IPS DF 19.7 (cell line): Measurements from ENCODE around the gene ARHGAP29.
"Not testable (repeated sequence)": the region's sequence is repeated elsewhere in the genome, so short reads cannot be mapped to it uniquely, and the experiment has no call there.

Experiments used
- DNase-seq: peaks from one replicate; pipeline ENCODE4 v3.0.0-alpha.2; 2013; ENCODE audit warnings: low read depth, low spot score

Gene ARHGAP29

DNA sequence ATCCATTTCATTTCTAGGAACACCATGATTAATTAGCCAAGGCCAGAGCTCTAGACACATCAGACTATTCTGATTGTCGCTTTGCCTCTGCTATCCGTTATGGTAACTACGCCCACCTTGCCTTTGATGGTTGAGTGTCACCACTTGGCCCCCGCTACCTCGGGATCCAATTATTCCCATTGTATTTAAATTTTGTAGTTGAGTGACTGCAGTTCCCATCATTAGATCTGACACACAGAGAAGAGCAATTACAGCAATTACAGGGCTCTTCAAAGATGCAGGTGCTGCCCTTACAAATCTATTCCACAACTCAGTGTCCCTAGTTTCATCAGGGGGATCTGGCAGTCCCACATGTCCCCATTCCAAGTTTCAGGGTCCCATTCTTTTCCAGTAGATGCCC, 71.5 kb downstream of the ARHGAP29 start:
- no peak for DNase-seq

DNA sequence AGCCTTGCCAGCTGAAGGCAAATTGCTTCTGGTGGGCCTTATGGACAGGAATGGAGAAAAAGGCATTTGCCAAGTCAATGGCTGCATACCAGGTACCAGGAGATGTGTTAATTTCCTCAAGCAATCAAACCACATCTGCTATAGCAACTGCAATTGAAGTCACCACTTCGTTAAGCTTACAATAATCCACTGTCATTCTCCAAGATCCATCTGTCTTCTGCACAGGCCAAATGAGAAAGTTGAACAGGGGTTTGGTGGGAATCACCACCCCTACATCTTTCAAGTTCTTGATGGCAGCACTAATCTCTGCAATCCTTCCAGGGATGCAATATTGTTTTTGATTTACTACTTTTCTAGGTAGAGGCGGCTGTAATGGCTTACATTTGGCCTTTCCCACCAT, 72.5 kb downstream of the ARHGAP29 start:
- not testable (repeated sequence) for DNase-seq

DNA sequence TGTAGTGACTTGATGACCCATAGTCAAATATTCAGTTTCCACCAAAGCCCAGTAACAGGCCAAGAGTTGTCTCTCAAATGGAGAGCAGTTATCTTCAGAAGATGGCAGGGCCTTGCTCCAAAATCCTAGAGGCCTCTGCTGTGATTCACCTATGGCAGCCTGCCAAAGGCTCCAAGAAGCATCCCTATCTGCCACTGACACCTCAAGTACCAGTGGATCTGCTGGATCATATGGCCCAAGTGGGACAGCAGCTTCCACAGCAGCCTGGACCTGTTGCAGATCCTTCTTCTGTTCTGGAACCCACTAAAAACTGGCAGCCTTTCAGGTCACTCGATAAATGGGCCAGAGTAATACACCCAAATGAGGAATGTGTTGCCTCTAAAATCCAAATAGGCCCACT, 73.3 kb downstream of the ARHGAP29 start:
- not testable (repeated sequence) for DNase-seq

DNA sequence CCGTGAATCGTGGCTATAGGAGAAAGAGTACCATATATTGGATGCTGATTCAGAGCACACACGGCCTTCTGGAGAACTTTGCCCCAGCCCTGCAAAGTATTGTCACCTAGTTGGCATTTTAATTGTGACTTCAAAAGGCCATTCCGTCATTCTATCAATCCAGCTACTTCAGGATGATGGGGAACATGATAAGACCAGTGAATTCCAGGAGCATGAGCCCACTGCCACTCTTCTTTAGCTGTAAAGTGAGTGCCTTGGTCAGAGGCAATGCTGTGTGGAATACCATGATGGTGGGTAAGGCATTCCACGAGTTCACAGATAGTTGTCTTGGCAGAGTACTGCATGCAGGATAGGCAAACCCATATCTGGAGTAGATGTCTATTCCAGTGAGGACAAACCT, 74.1 kb downstream of the ARHGAP29 start:
- not testable (repeated sequence) for DNase-seq

DNA sequence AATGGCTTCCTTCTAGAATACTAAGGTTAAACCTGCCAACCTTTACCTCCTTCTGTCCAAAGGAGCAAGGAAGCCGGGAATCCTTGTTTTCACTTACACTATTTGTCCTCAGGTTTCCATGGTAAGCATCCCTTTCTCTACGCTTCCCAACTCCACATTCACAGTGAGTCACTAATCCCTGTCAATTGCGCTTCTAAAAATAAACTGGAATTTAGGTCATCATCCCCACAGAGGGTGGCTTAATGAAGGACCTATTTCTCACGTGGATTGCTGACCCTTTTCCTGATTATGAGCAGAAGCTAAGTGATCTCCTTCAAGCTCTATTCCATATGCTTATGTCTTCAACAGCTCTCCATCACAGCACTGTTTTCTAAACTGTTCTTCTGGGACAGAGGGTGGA, 76.6 kb downstream of the ARHGAP29 start:
- no peak for DNase-seq

DNA sequence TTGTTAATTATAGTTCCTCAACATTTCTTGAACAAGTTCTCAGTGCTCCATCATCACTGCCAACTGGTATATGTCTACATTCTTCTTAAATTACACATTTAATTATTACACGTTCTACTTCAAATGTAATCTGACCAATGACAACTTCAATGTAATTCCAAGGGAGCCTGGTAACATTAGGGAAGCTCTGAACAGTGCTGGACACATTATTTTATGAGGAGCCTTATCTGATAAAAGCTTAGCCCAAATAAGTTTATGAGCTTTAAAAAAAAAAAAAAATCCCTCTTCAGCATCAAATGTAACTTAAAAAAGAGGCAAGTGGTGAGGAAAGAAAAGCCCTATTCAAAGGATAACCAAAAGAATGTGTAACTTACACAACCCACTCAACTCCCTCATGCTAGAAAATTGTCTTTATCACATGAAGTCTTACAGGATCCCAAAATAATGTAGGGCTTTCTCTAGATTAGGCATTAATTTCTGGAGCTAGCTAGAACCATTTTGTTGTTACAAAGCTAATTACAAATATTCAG, 81.2 kb downstream of the ARHGAP29 start:
- no peak for DNase-seq

DNA sequence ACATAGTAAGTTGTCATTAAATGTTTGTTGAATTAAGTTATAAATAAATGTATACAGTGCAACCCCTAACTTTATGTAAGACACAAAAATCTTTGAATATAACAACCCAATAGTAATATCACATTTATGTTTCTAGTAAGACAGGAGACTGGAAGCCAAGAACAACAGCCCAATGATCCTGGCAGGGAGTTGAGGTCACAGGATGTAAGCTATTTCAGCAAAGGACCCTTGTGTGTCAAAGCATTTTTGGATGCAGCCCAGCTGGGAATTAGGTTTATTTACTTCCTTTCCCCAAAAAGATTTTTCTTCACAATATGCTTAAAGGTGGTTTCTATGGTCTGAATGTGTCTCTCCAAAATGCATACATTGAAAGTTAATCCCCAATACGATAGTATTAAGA, 82.4 kb downstream of the ARHGAP29 start:
- DNase-seq: no peak

DNA sequence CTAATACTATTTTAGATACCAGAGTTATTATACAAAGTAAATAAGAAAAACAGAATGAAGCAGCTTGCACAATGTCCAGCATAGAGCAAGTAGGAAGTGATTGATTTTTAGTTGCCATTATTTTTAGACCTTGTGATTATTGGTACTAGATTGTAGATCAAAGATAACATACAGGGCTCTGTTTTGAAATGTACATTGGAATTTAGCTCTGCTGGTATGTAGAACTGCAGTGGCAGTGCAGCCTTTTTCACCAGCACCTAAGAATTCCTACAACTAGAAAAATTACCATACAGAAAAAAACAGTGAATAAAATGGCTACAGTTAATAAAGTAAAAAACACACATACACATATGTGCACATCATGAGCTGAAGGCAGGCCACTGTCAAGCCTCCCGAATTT, 84.3 kb downstream of the ARHGAP29 start:
- DNase-seq: no peak

DNA sequence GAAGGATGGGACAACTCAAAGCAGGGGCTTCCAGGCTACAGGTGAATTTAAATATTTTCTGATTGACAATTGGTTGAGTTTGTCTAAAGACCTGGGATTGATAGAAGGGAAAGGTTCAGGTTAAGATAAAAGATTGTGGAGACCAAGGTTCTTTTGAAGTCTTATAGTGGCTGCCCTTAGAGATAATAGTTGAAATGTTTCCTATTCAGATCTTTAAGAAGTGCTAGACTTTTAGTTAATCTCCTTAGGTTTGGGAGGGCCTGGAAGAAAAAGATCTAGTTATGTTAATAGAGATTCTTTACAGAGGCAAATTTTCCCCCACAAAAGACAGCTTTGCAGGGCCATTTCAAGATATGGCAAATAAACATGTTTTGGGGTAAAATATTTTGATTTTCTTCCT, 88.2 kb downstream of the ARHGAP29 start:
- DNase-seq: not testable (repeated sequence)

DNA sequence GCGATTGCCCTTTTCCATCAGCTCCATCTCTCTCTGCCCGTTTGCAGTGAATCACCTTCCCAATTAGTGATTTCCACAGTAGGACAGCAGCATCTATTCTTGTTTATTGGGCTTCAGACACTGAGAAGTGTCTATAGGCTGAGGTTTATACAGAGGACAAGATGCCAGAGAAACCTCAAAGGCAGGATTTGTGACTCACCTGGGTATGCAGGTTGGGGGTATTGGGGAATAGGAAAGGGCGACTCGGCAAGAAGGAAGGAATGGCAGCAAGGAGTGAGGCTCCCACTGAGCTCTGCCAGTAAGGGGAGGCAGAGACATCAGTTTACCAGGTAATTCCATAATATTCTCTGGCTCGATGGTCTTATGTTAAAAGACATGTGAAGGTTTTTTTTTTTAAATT, 91.1 kb downstream of the ARHGAP29 start:
- DNase-seq: no peak

DNA sequence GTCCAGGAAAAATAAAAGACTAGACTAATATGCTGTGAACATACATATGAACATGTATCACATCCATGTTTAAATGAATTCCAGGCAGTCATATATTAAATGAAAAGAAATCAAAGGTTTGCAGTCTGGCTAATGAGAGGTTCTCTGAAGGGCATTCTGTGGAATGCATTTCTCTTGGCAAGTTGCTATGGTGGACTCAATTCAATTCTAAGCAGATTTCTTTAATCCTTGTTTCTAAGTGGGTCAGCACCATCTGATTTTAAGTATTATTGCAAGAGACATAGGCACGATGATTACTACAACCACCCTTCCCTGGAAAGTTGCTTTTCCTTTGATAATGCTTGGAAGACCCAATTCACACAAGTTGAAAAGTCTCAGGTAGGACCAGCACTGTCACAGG, 92.5 kb downstream of the ARHGAP29 start:
- no peak for DNase-seq

DNA sequence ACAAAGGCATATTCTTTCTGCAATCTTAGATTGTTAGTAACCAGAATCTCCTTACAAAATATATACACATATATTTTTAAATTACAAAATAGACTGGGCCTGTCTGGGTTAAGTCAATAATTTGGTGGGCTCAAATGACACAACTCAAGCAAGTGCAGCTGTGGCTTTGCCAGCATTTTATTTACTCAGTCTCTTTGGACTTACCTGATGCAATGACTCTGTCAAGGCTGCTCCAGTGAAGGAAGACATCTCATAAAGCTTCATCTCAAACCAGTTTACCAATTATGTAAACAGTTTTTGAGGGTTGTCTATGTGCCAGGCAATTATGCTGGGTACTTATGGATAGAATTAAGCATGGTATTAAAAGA, 93.6 kb downstream of the ARHGAP29 start:
- DNase-seq: no peak

DNA sequence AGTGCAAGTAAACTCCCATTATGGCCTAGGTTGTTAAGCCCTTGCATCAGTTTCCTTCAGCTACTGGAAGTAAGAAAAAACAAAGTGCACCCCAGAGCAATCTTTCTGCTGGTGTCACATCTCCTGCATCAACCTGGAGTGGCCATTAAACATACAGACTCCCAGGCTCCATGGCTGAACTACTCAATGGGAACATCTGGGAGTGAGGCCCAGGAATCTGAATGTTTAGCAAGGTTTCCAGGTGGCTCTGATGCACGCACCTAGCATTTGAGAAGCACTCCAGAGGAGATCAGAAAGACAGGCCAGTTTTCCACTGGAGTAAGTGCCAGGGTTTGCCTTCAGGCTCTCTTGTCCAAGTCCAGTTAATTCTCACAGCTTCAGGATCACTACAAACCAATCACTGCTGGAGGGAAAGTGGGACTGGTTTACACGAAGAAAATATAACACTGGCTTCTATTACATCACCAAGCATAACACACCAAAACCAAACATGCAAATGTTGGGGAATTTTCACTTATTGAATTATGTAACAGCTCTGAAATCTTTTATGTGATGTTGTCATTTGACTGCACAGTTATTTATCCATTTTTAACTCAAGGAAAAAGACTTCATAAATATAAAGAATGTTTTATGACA, 94.1 kb downstream of the ARHGAP29 start:
- no peak for DNase-seq

DNA sequence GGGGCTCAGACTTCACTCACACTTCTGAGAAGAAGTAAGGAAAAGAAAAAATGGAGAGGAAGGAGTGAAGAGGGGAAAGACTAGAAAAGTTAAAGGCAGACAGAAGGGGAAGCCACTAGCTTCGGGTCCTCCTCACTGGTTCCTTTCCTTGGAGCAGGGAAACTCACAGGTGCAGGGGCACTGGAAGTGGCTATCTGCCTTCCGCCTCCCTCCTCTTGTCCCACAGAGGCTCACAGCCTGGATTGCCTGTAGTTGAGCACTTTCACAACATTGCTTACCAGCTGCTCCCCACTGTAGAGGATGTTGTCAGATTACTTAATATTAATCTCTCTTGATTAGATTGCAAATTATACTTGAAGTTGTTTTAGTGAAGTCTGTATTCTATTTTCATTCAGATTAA, 94.8 kb downstream of the ARHGAP29 start:
- no peak for DNase-seq

DNA sequence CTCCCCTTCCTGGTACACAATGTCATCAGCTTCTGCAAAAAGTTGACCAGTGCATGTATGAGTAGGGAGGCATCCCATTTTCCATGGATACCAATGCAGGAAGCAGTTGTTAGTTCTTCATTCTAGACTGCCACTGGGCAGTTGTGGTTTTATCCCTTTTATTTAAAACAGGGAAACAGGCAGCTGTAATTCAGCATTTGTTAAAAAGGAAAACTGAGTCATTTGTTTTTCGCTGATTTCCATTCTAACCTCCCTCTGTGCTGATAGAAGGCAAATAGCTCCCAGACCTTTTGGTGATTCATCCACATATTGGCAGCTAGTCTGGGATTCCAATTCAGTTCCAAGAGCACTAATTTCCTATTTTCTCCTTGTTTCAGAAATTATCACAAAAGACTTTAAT, 95.4 kb downstream of the ARHGAP29 start:
- DNase-seq: no peak

DNA sequence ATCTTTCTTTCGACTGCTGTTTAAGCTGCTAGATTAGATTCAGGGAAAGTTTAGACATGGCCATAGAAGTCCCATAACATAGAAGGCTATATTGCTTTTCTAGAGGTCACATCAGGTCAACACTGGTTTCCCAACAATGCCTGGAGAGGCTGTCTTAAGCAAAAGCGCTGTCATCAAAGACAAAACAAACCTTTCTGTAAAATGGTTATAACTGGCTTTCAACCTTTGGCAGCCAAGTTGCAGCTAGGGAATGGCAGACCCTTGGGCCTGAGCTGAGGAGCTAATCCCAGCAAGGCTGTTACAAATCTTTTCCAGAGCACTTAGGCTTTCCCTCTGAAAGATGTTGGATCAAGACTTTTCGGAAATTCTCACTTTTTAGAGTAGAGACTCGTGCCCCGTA, 105.3 kb downstream of the ARHGAP29 start:
- no peak for DNase-seq

DNA sequence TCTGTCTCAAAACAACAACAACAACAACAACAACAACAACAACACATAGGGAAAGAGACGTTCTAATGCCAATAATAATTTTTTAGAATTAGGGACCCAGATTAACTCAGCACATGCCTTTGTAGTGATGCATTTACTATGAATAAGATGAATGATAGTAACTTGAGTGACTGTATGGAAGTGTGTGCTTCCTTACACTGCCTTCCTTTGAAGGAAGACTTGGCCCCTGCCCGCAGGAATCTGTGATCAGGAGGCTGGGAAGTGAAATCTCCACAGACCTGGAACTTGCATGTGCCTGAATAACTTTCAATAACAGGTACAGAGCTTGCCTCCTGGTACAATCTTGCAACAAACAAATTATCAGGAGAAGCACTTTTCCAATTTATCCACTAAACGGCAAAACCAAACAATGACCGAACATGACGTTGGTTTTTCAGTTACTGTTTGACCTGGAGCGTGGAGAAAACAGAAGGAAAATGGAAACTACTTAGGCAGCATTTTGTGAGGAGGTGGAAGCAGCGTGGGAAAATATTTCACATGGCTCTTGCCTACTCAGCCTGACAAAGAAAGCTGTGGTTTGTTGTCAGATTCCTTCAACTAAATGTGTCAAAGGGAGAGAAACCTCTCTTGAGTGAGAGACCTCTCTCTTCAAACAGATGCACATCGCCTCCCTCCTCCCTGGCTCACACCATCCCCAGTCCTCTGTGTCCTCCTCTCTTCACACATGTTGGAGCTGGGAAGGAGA, 106.4 kb downstream of the ARHGAP29 start:
- no peak for DNase-seq

DNA sequence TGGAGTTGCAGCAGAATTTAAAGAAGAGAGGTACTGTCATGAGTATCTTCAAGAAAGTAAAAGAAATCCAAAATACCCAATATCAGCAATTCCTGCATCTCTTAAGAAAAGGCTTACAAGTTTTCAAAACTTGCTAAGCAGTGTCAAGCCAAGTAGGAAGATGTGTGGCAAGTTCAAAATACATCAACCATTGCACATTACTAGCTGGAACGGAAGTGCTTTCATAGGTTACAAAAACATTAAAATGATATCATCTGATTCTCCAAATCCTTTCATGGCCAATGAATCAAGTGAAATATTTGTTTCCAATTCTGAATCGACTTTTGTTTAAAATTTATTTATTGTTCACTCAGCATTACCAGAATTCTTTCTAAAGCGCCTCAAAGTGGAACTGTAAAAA, 110.7 kb downstream of the ARHGAP29 start:
- DNase-seq: no peak

DNA sequence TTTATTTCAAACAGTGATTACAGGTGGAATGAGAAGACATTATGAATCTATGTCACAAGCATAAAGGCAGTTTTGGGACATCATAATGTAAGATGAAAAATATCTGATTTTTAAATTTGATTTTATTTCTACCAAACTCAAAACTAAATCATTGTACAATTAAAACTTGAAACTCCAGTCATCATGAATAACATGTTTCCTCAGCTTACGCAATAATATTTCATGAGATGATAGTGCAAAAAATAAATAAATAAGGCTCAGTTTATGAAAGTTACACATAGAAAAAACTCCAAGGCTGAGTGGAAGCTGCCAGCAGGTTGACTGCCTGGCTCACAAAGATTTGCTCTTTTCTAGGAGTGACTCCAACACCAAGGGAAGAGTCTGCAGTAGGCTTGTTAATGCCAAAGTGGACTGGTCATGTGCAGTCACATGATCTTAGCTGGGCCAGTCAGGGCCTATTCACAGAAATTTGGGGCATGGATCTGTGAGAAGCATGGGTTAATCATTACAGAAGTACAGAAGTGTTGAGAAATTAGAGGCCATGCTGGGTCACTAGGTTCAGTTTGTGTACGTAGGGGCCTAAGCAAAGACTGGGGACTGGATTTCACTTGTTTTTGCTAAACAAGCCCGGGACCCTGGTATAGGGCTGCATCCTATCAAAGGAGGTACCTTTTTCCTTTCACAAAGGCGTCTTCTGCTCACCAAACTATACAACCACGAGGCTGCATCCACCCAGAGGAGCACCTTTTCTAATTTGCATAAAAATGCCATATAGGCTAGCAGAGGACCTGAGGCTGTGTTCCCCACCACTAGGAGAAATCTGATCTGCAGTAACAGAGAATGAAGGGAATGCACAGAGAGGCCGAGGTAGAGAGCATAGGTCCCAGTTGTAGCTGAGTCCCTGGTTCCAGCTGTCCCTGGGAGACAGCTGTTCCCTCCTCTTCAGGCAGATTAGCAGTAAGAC, 111.6 kb downstream of the ARHGAP29 start:
- DNase-seq: no peak

DNA sequence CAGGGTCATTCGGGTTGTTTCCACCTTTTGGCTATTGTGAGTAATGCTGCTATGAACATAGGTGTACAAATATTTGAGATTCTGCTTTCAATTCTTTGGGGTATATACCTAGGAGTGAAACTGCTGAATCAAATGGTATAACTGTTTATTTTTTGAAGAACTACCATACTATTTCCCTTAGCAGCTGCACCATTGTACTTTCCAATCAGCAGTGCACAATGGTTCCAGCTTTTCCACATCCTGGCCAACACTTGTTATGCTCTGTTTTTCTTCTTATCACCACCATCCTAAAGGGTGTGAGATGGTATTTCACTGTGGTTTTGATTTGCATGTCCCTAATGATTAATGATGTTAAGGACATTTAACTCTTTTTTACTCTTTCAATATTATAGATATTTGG, 112.8 kb downstream of the ARHGAP29 start:
- no peak for DNase-seq

DNA sequence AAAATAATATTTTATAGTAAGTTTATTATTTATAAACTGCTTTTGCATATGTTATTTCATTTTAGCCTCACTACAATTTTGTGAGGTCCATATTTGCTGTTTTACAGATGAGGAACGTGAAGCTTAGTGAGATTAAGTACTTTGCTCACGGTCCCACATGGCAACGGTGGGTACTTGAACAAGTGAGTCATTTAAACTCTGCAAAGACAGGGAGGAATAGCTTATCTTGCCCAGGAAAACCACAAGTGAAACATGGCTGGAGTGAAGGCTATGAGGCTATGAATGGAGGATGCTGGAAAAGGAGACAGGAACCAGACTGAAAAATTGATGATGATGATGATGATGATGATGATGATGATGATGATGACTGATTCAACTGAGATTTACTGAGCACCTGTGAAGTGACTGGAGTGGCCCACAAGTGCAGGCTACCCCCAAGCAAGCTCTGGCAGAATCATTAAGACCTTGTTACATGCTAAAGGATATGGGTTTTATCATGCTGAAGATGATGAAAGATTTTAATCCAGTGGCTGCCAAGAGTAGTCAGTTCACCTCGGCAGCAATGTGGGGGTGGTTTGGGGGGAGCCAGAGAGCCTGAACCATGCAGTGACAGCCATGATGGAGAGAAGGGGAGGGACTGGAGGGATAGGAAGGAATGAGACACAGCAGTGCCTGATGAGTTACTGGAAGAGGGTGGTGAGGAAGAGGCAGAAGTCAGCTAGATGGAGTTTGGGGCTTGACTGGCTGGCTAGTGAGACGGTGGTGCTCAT, 115.0 kb downstream of the ARHGAP29 start:
- no peak for DNase-seq
